ENCODE data around the gene FCGR3A.
"Not testable (repeated sequence)": the region's sequence is repeated elsewhere in the genome, so short reads cannot be mapped to it uniquely, and the experiment has no call there.

The FCGR3A gene

GRCh38 chr1:161529463-161530104 lies 20.0 kb downstream of the FCGR3A start:
- not testable (repeated sequence) for DNase-seq

GRCh38 chr1:161528550-161528949 lies 21.1 kb downstream of the FCGR3A start:
- DNase-seq = not testable (repeated sequence)

- DNase-seq = not testable (repeated sequence)
These were observed 23.7 kb downstream of the FCGR3A start for GRCh38 chr1:161525918-161526317.

GRCh38 chr1:161525321-161525720 lies 24.3 kb downstream of the FCGR3A start:
- DNase-seq = not testable (repeated sequence)

- DNase-seq = peak; percentile 35
These were observed 24.8 kb downstream of the FCGR3A start for GRCh38 chr1:161524742-161525291.

GRCh38 chr1:161523817-161524741 lies 25.5 kb downstream of the FCGR3A start, which contains the start of gene HSPA6:
Gene HSPA6 (plus strand): TSS chr1:161524540. CDS start chr1:161524659, 119 bp downstream.
- DNase-seq = peak; percentile 87

GRCh38 chr1:161523041-161523816 lies 26.4 kb downstream of the FCGR3A start:
- not testable (repeated sequence) for DNase-seq

GRCh38 chr1:161513953-161514352 lies 35.7 kb downstream of the FCGR3A start:
- DNase-seq = not testable (repeated sequence)

GRCh38 chr1:161513448-161513780 lies 36.2 kb downstream of the FCGR3A start:
- not testable (repeated sequence) for DNase-seq

GRCh38 chr1:161512636-161513447 lies 36.8 kb downstream of the FCGR3A start:
- DNase-seq = not testable (repeated sequence)

GRCh38 chr1:161511756-161512060 lies 37.9 kb downstream of the FCGR3A start:
- DNase-seq = no peak

GRCh38 chr1:161511018-161511755 lies 38.4 kb downstream of the FCGR3A start:
- no peak for DNase-seq

GRCh38 chr1:161510477-161510876 lies 39.1 kb downstream of the FCGR3A start:
- DNase-seq = no peak

GRCh38 chr1:161506336-161507223 lies 43.0 kb downstream of the FCGR3A start:
- no peak for DNase-seq

GRCh38 chr1:161505686-161506085 lies 43.9 kb downstream of the FCGR3A start:
- DNase-seq = no peak

GRCh38 chr1:161503394-161503748 lies 46.2 kb downstream of the FCGR3A start:
- DNase-seq = no peak

- DNase-seq = no peak
These were observed 46.8 kb downstream of the FCGR3A start for GRCh38 chr1:161502641-161503393.

GRCh38 chr1:161502181-161502580 lies 47.4 kb downstream of the FCGR3A start:
- DNase-seq = no peak

GRCh38 chr1:161501234-161501633 lies 48.4 kb downstream of the FCGR3A start:
- no peak for DNase-seq

All from activated CD4-positive, alpha-beta T cell treated with anti-CD3 and anti-CD28 coated beads for 48 hours (primary cell).